HepG2 (cell line): ENCODE measurements around the gene MYO5B. TPM values are rescaled to one million over a fixed set of nuclear protein-coding genes. Genes with fewer than 3 reads are reported as not detected.

Experiments used
- ATAC-seq: fragments of 200-7000 bp; cut with Tn5 transposase; 3 replicates; pipeline ENCODE4 v1.9.1; 2020; ENCODE audit warnings: mild to moderate bottlenecking, moderate library complexity
- BruUV-seq: library from RNA; stranded (reverse); fragments of 400-500 nt; replicated peaks from 2 replicates; lab custom pipeline; 2021; lab: Mats Ljungman, UMichigan
- CTCF ChIA-PET: fragments of 300-600 bp; formaldehyde crosslinking; extraction: SDS; loops from one replicate; lab custom pipeline; 2021; ENCODE audit warnings: low total read pairs, inconsistent platforms, low intra/inter-chr PET ratio; lab: Yijun Ruan, JAX
- POLR2A ChIA-PET: fragments of 350-600 bp; sonication (Branson Sonifier 250); formaldehyde crosslinking; loops from one replicate; lab custom pipeline; 2020; ENCODE audit warnings: antibody characterized with exemption, inconsistent platforms; lab: Yijun Ruan, JAX
- DNase-seq: peaks from one replicate; pipeline ENCODE4 v3.0.0-alpha.2; 2015; ENCODE audit warnings: low spot score
- FAIRE-seq: peaks from 3 replicates; lab custom pipeline; 2011; peaks lifted over from hg19 to GRCh38; lab: Jason Lieb, UNC
- H2AFZ ChIP-seq: one replicate; pipeline ENCODE4 v1.6.1; 2011; ENCODE audit warnings: low read length, inconsistent platforms
- H3K27ac ChIP-seq: fragments of 300-600 bp; 3 replicates; pipeline ENCODE4 v1.8.0; 2011; ENCODE audit warnings: mixed run types, mild to moderate bottlenecking, mixed read lengths, low read length, inconsistent platforms; ENCODE audit not compliant: insufficient read depth; ENCODE audit errors: extremely low read length
- H3K27me3 ChIP-seq, 2 experiments: fragments of 200-600 bp in 1 of 2; 2 replicates in 1 of 2; 3 replicates in 1 of 2; pipeline versions ENCODE4 v1.6.0 to v1.8.0; 2011; ENCODE audit warnings: low read length in 2 of 2, mild to moderate bottlenecking in 2 of 2, moderate library complexity in 2 of 2, inconsistent platforms in 1 of 2; ENCODE audit not compliant: insufficient read depth in 2 of 2, control insufficient read depth in 1 of 2
- H3K36me3 ChIP-seq, 2 experiments: fragments of 200-600 bp in 1 of 2; replicated peaks in 1 of 2; 2 replicates in 1 of 2; 3 replicates in 1 of 2; pipeline versions ENCODE4 v1.5.1 to v1.8.0; 2011; ENCODE audit warnings: low read length in 2 of 2, inconsistent platforms in 1 of 2; ENCODE audit not compliant: insufficient read depth in 2 of 2, control insufficient read depth in 1 of 2
- H3K4me1 ChIP-seq: 2 replicates; pipeline ENCODE4 v1.5.1; 2012; ENCODE audit warnings: low read length, inconsistent platforms; ENCODE audit not compliant: insufficient read depth
- H3K4me2 ChIP-seq: 2 replicates; pipeline ENCODE4 v1.6.0; 2011; ENCODE audit warnings: low read depth, low read length, inconsistent platforms
- H3K4me3 ChIP-seq, 3 experiments: fragments of 200-600 bp in 1 of 3; sonication (generic), shearing (Covaris generic) in 1 of 3; replicated peaks in 1 of 3; 2 replicates each; pipeline ENCODE4 v1.5.1; 2011 to 2016; ENCODE audit warnings: low read length in 3 of 3, inconsistent platforms in 2 of 3, low read depth in 2 of 3, mild to moderate bottlenecking in 2 of 3, control low read depth in 1 of 3, mixed read lengths in 1 of 3; ENCODE audit not compliant: insufficient read depth in 1 of 3
- H3K79me2 ChIP-seq: one replicate; pipeline ENCODE4 v1.6.1; 2011; ENCODE audit warnings: low read length, inconsistent platforms; ENCODE audit not compliant: insufficient read depth
- H3K9ac ChIP-seq: 2 replicates; pipeline ENCODE4 v1.6.0; 2011; ENCODE audit warnings: mild to moderate bottlenecking, low read depth, low read length, inconsistent platforms; ENCODE audit not compliant: insufficient read depth
- H3K9me3 ChIP-seq: 2 replicates; pipeline ENCODE4 v1.5.1; 2012; ENCODE audit warnings: mild to moderate bottlenecking, low read length
- H4K20me1 ChIP-seq: 2 replicates; pipeline ENCODE4 v1.6.0; 2011; ENCODE audit warnings: inconsistent platforms, mild to moderate bottlenecking, low read length, moderate library complexity; ENCODE audit not compliant: insufficient read depth
- AFF4 ChIP-seq: sonication (generic); formaldehyde crosslinking; IDR thresholded peaks from 2 replicates; pipeline ENCODE4 v1.4.0; 2020; ENCODE audit warnings: missing genetic modification reagents
- BCL3 ChIP-seq: sonication (generic); formaldehyde crosslinking; IDR thresholded peaks from 2 replicates; pipeline ENCODE4 v1.5.1; 2020; ENCODE audit warnings: mild to moderate bottlenecking, missing genetic modification reagents, moderate library complexity
- PATZ1 ChIP-seq: sonication (generic); formaldehyde crosslinking; IDR thresholded peaks from 2 replicates; pipeline ENCODE4 v1.4.0; 2020; ENCODE audit warnings: missing genetic modification reagents
- PHF5A ChIP-seq: IDR thresholded peaks from one replicate; pipeline ENCODE4 v1.6.1; 2018; ENCODE audit warnings: low read depth, missing genetic modification reagents; ENCODE audit not compliant: unreplicated experiment
- PITX1 ChIP-seq: sonication (generic); formaldehyde crosslinking; IDR thresholded peaks from 2 replicates; pipeline ENCODE4 v1.5.1; 2020; ENCODE audit warnings: mild to moderate bottlenecking, missing genetic modification reagents
- XRCC5 ChIP-seq: fragments of 200-400 bp; formaldehyde crosslinking; optimal IDR thresholded peaks from 2 replicates; pipeline ENCODE3; 2017; ENCODE audit warnings: mild to moderate bottlenecking, low read length
- ZNF296 ChIP-seq: sonication (generic); formaldehyde crosslinking; conservative IDR thresholded peaks from 2 replicates; pipeline ENCODE4 v1.5.0; 2020; ENCODE audit warnings: mild to moderate bottlenecking, missing genetic modification reagents
- ZNF703 ChIP-seq: sonication (generic); formaldehyde crosslinking; IDR thresholded peaks from 2 replicates; pipeline ENCODE4 v1.5.1; 2020; ENCODE audit warnings: missing genetic modification reagents, mild to moderate bottlenecking, moderate library complexity, borderline replicate concordance
- ZNF720 ChIP-seq: sonication (generic); formaldehyde crosslinking; IDR thresholded peaks from 2 replicates; pipeline ENCODE4 v1.4.0; 2020; ENCODE audit warnings: missing genetic modification reagents
- ZNF768 ChIP-seq: sonication (generic); formaldehyde crosslinking; IDR thresholded peaks from 2 replicates; pipeline ENCODE4 v1.4.0; 2020; ENCODE audit warnings: missing genetic modification reagents
- WGBS: methylation state at CpG from one replicate; pipeline ENCODE4 v1.1.6; 2017; ENCODE audit warnings: low lambda C conversion rate; 5-methylcytosine and 5-hydroxymethylcytosine counted together
- in situ Hi-C: cut with HindIII; loops from 2 replicates; pipeline ENCODE4 v1.10.0; 2017; ENCODE audit warnings: low pct_unique_long_range_greater_than_20kb; ENCODE audit not compliant: extremely low pct_ligation_motif_present
- intact Hi-C: fragments of 100-400 bp; cut with micrococcal nuclease; formaldehyde crosslinking; loops from one replicate; pipeline ENCODE4 v1.10.0; 2022; ENCODE audit not compliant: unreplicated experiment
- polyA plus RNA-seq, 8 experiments: library from polyadenylated mRNA; depleted of rRNA in 3 of 8; stranded (reverse) in 7 of 8; unstranded in 1 of 8; fragments of >200 nt; fragmentation: Illumina TruSeq in 4 of 8; extraction: Trizol in 4 of 8; gene quantifications; 2 replicates each; pipeline versions ENCODE4 v1.2.1 to v1.2.3, GENCODE V29; 2011 to 2016; ENCODE audit warnings: low read depth in 4 of 8, missing spikeins in 1 of 8, mixed read lengths in 1 of 8; ENCODE audit not compliant: insufficient read depth in 1 of 8
- total RNA-seq, 5 experiments: library from RNA; depleted of rRNA; stranded (reverse); fragments of >200 nt; fragmentation: Illumina TruSeq; extraction: Trizol; gene quantifications; 2 replicates each; pipeline ENCODE4 v1.2.3, GENCODE V29; 2016; ENCODE audit warnings: low read depth in 1 of 5
- TF ChIP-seq, protein P1 (sequence below): sonication (generic); formaldehyde crosslinking; IDR thresholded peaks from 2 replicates; pipeline ENCODE4 v1.4.0; 2020; ENCODE audit warnings: missing genetic modification reagents

The MYO5B gene
- total and polyA plus RNA-seq, 2 of the 13 experiments (the other 11 are each of a cell fraction or from before 2014, with no cell fraction given), result 13.1 to 24.0 TPM

DNA sequence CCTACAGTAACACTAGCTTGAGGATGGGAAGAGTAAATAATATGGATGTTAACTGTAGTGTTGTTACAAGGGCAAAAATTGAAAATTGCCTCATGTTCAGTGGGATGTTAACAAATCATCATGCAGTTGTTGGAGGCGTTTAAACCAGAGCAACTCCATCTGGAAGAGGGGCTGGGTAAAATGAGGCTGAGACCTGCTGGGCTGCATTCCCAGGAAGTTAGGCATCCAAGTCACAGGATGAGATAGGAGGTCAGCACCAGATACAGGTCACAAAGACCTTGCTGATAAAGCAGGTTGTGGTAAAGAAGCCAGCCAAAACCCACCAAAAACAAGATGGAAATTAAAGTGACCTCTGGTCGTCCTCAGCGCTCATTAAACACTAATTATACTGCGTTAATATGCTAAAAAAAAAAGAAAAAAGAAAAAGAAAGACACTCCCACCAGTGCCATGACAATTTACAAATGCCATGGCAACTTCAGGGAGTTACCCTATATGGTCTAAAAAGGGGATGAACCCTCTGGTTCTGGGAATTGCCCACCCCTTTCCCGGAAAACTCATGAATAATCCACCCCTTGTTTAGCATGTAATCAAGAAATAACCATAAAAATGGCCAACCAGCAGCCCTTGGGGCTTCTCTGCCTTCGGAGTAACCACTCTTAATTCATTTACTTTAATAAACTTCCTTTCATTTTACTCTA lies 101.4 kb downstream of the MYO5B start (continued):
- TF ChIP-seq AFF4 (CRISPR knock-in tag), result no peak
- no peak for TF ChIP-seq ZNF703 (CRISPR knock-in tag)
- no peak for TF ChIP-seq ZNF768 (CRISPR knock-in tag)
- no peak for TF ChIP-seq ZNF720 (CRISPR knock-in tag)
- no peak for TF ChIP-seq ZNF296 (CRISPR knock-in tag)

- Histone ChIP-seq H3K27me3 (no peaks in the 10 kb centered on the region), H3K4me1 (peaks cover 56% of the 10 kb centered on the region), H2AFZ (no peak overlapping the region), H3K4me3 (no peak overlapping the region), H3K79me2 (no peaks in the 10 kb centered on the region), H3K27ac (no peak overlapping the region), H3K4me2 (no peak overlapping the region), H3K9ac (no peak overlapping the region), H4K20me1 (no peaks in the 10 kb centered on the region), H3K36me3 (no peaks in the 10 kb centered on the region), H3K9me3 (no peaks in the 10 kb centered on the region)
- WGBS, result 54% methylated on average over 3 of the region's 3 CpGs
- peak; percentile 47 for FAIRE-seq
- intact Hi-C loops, result no loop called here
- ChIA-PET CTCF (no interaction called here), POLR2A (no interaction called here)
- DNase-seq, result no peak
- ATAC-seq, result no peak
- no TSS peak for BruUV-seq
- in situ Hi-C loops, result no loop called here
- TF ChIP-seq PHF5A (no peak), PATZ1 (CRISPR knock-in tag) (no peak), XRCC5 (no peak), BCL3 (CRISPR knock-in tag) (no peak), PITX1 (no peak)
- TF ChIP-seq, protein P1, sequence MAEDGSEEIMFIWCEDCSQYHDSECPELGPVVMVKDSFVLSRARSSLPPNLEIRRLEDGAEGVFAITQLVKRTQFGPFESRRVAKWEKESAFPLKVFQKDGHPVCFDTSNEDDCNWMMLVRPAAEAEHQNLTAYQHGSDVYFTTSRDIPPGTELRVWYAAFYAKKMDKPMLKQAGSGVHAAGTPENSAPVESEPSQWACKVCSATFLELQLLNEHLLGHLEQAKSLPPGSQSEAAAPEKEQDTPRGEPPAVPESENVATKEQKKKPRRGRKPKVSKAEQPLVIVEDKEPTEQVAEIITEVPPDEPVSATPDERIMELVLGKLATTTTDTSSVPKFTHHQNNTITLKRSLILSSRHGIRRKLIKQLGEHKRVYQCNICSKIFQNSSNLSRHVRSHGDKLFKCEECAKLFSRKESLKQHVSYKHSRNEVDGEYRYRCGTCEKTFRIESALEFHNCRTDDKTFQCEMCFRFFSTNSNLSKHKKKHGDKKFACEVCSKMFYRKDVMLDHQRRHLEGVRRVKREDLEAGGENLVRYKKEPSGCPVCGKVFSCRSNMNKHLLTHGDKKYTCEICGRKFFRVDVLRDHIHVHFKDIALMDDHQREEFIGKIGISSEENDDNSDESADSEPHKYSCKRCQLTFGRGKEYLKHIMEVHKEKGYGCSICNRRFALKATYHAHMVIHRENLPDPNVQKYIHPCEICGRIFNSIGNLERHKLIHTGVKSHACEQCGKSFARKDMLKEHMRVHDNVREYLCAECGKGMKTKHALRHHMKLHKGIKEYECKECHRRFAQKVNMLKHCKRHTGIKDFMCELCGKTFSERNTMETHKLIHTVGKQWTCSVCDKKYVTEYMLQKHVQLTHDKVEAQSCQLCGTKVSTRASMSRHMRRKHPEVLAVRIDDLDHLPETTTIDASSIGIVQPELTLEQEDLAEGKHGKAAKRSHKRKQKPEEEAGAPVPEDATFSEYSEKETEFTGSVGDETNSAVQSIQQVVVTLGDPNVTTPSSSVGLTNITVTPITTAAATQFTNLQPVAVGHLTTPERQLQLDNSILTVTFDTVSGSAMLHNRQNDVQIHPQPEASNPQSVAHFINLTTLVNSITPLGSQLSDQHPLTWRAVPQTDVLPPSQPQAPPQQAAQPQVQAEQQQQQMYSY (CRISPR knock-in tag), result no peak
These were observed 102.6 kb downstream of the MYO5B start for GRCh38 chr18:50092245-50092805.
